ENCODE data around the gene SMU1. TPM values are rescaled to one million over a fixed set of nuclear protein-coding genes. Genes with fewer than 3 reads are reported as not detected.

SMU1 gene
- total and polyA plus RNA-seq, 2 of the 13 experiments (the other 11 are each of a cell fraction or from before 2014, with no cell fraction given) = 12.9 to 36.6 TPM

GRCh38 chr9:33024966-33025571 lies 51.4 kb downstream of the SMU1 start, which contains the start of gene DNAJA1 (continued):
- no peak for TF ChIP-seq ZBTB40 (IDR thresholded peaks at IDR 0.05)
- TF ChIP-seq ZBTB40 (CRISPR knock-in tag; IDR thresholded peaks at IDR 0.05) = peak; percentile 51
- peak; percentile 25 for TF ChIP-seq IKZF4 (CRISPR knock-in tag; IDR thresholded peaks at IDR 0.05; ENCODE audit: borderline replicate concordance, low read depth, not compliant biosample characterization)
- TF ChIP-seq AKNA (CRISPR knock-in tag; IDR thresholded peaks at IDR 0.05; ENCODE audit: borderline replicate concordance) = no peak; the same call in 1 of the 2 replicates
- peak; percentile 94 for TF ChIP-seq AGO2 (optimal IDR thresholded peaks at IDR 0.05; ENCODE audit: low read depth, low read length)
- TF ChIP-seq EZH2 (conservative IDR thresholded peaks at IDR 0.05; ENCODE audit: low read depth, low read length) = no peak
- TF ChIP-seq IRF1 (CRISPR knock-in tag; IDR thresholded peaks at IDR 0.05; ENCODE audit: low read depth) = no peak
- no peak for TF ChIP-seq SOX13 (IDR thresholded peaks at IDR 0.05)
- peak in 1 of 2 experiments; percentile 11; a peak in 1 of 4 replicates for TF ChIP-seq SOX13 (CRISPR knock-in tag; conservative IDR thresholded peaks at IDR 0.05 in 1 of 2, IDR thresholded peaks at IDR 0.05 in 1 of 2)
- no peak for TF ChIP-seq FOXK1 (CRISPR knock-in tag; IDR thresholded peaks at IDR 0.05; ENCODE audit: borderline replicate concordance, low read depth)
- peak; percentile 94 for TF ChIP-seq ARID2 (CRISPR knock-in tag; IDR thresholded peaks at IDR 0.05; ENCODE audit: borderline replicate concordance)
- TF ChIP-seq ZNF362 (CRISPR knock-in tag; IDR thresholded peaks at IDR 0.05; ENCODE audit: borderline replicate concordance) = 0 out of 2 replicates have a peak, but pooled peaks have one; percentile 27
